Activated CD4-positive, alpha-beta T cell treated with anti-CD3 and anti-CD28 coated beads, Interleukin-2, amount 10 ng/mL, durations not matched to agents 7 days and 5 days (primary cell): ENCODE results near the gene SAMD3. TPM values are rescaled to one million over a fixed set of nuclear protein-coding genes. Genes with fewer than 3 reads are reported as not detected.
"Not testable (repeated sequence)": the region's sequence is repeated elsewhere in the genome, so short reads cannot be mapped to it uniquely, and the experiment has no call there.

Experiments
- CTCF ChIA-PET: fragments of 350-600 bp; sonication (Branson Sonifier 250); formaldehyde crosslinking; loops from one replicate; lab custom pipeline; 2021; ENCODE audit warnings: antibody characterized with exemption; lab: Charles Lee
- POLR2A ChIA-PET: fragments of 350-600 bp; sonication (Branson Sonifier 250); formaldehyde crosslinking; loops from one replicate; lab custom pipeline; 2021; ENCODE audit warnings: antibody characterized with exemption; lab: Charles Lee
- DNase-seq: peaks from one replicate; pipeline ENCODE4 v3.0.0-alpha.2; 2020
- H3K27ac Mint-ChIP-seq: one replicate; pipeline ENCODE4 v1.8.0; 2021; ENCODE audit warnings: mild to moderate bottlenecking, moderate library complexity, mixed read lengths
- H3K27me3 Mint-ChIP-seq: one replicate; pipeline ENCODE4 v1.8.0; 2021; ENCODE audit warnings: mixed read lengths
- H3K36me3 Mint-ChIP-seq: one replicate; pipeline ENCODE4 v1.8.0; 2021; ENCODE audit warnings: low read depth, mixed read lengths
- H3K4me1 Mint-ChIP-seq: one replicate; pipeline ENCODE4 v1.8.0; 2021; ENCODE audit warnings: mixed read lengths
- H3K4me3 Mint-ChIP-seq: one replicate; pipeline ENCODE4 v1.8.0; 2021; ENCODE audit warnings: mild to moderate bottlenecking, moderate library complexity, mixed read lengths
- H3K9me3 Mint-ChIP-seq: one replicate; pipeline ENCODE4 v1.8.0; 2021; ENCODE audit warnings: mixed read lengths
- total RNA-seq, 2 experiments: library from RNA; stranded (reverse); gene quantifications; one replicate each; pipeline ENCODE4 v1.2.3, GENCODE V29; 2021

The SAMD3 gene
- 10 to 100 TPM; 49.5 to 50.9 TPM for total RNA-seq

GRCh38 chr6:130222775-130223174 is at the start of gene SAMD3:
Gene SAMD3 (minus strand): TSS chr6:130222951. CDS start chr6:130215273, 7,678 bp downstream.
- DNase-seq: peak; percentile 44
- H3K36me3 Mint-ChIP-seq: peaks cover 63% of the 10 kb centered on the region
- no peaks in the 10 kb centered on the region for H3K27me3 Mint-ChIP-seq
- peaks cover 40% of the 10 kb centered on the region for H3K9me3 Mint-ChIP-seq
- peaks cover 56% of the 10 kb centered on the region for H3K4me1 Mint-ChIP-seq
- peak within 1 kb of the TSS; percentile 91 for H3K27ac Mint-ChIP-seq
- ChIA-PET CTCF (interaction anchor here (0.6 to 1.4 kb wide), 5 partner anchors 17 to 59 kb away, joined by 3 to 4 read pairs (median 3); no protein-coding TSS in a partner anchor), POLR2A (no interaction called here)
- H3K4me3 Mint-ChIP-seq: peak within 1 kb of the TSS; percentile 84

GRCh38 chr6:130269969-130270635 is 47.4 kb upstream of the SAMD3 start:
- ChIA-PET CTCF (interaction anchor here (0.7 to 1.5 kb wide), 2 partner anchors 12 to 17 kb away, joined by 3 to 4 read pairs; no protein-coding TSS in a partner anchor), POLR2A (no interaction called here)
- no peak overlapping the region for H3K27ac Mint-ChIP-seq
- peaks cover 4% of the 10 kb centered on the region for H3K36me3 Mint-ChIP-seq
- no peaks in the 10 kb centered on the region for H3K4me1 Mint-ChIP-seq
- no peak overlapping the region for H3K4me3 Mint-ChIP-seq
- no peak for DNase-seq
- H3K9me3 Mint-ChIP-seq: peaks cover 37% of the 10 kb centered on the region
- no peaks in the 10 kb centered on the region for H3K27me3 Mint-ChIP-seq

GRCh38 chr6:130265553-130265952 is 42.8 kb upstream of the SAMD3 start:
- Mint-ChIP-seq H3K4me1 (peaks cover 12% of the 10 kb centered on the region), H3K9me3 (peaks cover 27% of the 10 kb centered on the region), H3K36me3 (peaks cover 11% of the 10 kb centered on the region)
- H3K27me3 Mint-ChIP-seq, POLR2A ChIA-PET, CTCF ChIA-PET, H3K4me3 Mint-ChIP-seq, DNase-seq, H3K27ac Mint-ChIP-seq: not testable (repeated sequence)

- peaks cover 26% of the 10 kb centered on the region for H3K36me3 Mint-ChIP-seq
- POLR2A ChIA-PET: no interaction called here
- CTCF ChIA-PET: interaction anchor here (0.6 to 0.7 kb wide), 4 partner anchors 15 to 151 kb away, joined by 3 to 7 read pairs (median 4); no protein-coding TSS in a partner anchor
- no peak for DNase-seq
- no peak overlapping the region for H3K4me3 Mint-ChIP-seq
- peaks cover 37% of the 10 kb centered on the region for H3K9me3 Mint-ChIP-seq
- no peaks in the 10 kb centered on the region for H3K27me3 Mint-ChIP-seq
- H3K4me1 Mint-ChIP-seq: peaks cover 28% of the 10 kb centered on the region
- H3K27ac Mint-ChIP-seq: peak overlapping the region; percentile 58
Observed at GRCh38 chr6:130262008-130262407, 39.3 kb upstream of the SAMD3 start.

- peaks cover 28% of the 10 kb centered on the region for H3K4me1 Mint-ChIP-seq
Observed at GRCh38 chr6:130261558-130261957, 38.8 kb upstream of the SAMD3 start.

GRCh38 chr6:130260614-130261241 is 38.0 kb upstream of the SAMD3 start:
- peak overlapping the region; percentile 81 for H3K27ac Mint-ChIP-seq
- peaks cover 35% of the 10 kb centered on the region for H3K9me3 Mint-ChIP-seq
- CTCF ChIA-PET, H3K27me3 Mint-ChIP-seq, POLR2A ChIA-PET, DNase-seq: not testable (repeated sequence)
- peaks cover 34% of the 10 kb centered on the region for H3K4me1 Mint-ChIP-seq
- peaks cover 30% of the 10 kb centered on the region for H3K36me3 Mint-ChIP-seq
- peak overlapping the region; percentile 37 for H3K4me3 Mint-ChIP-seq

More at GRCh38 chr6:130261558-130261957, 38.8 kb upstream of the SAMD3 start:
- DNase-seq, POLR2A ChIA-PET, H3K27me3 Mint-ChIP-seq: not testable (repeated sequence)
- H3K27ac Mint-ChIP-seq: peak overlapping the region; percentile 85
- peak overlapping the region; percentile 37 for H3K4me3 Mint-ChIP-seq
- peaks cover 26% of the 10 kb centered on the region for H3K36me3 Mint-ChIP-seq
- CTCF ChIA-PET: interaction anchor here (0.6 kb wide), 1 partner anchor 61 kb away, joined by 3 read pairs; no protein-coding TSS in a partner anchor
- peaks cover 35% of the 10 kb centered on the region for H3K9me3 Mint-ChIP-seq

- CTCF ChIA-PET, POLR2A ChIA-PET, DNase-seq, H3K27me3 Mint-ChIP-seq: not testable (repeated sequence)
- H3K9me3 Mint-ChIP-seq: peaks cover 39% of the 10 kb centered on the region
- peaks cover 31% of the 10 kb centered on the region for H3K36me3 Mint-ChIP-seq
- peak overlapping the region; percentile 81 for H3K27ac Mint-ChIP-seq
- H3K4me3 Mint-ChIP-seq: peak overlapping the region; percentile 37
- H3K4me1 Mint-ChIP-seq: peaks cover 38% of the 10 kb centered on the region
Observed at GRCh38 chr6:130260050-130260462, 37.3 kb upstream of the SAMD3 start.

- ChIA-PET CTCF (interaction anchor here (0.7 kb wide), 1 partner anchor 22 kb away, joined by 3 read pairs; no protein-coding TSS in a partner anchor), POLR2A (no interaction called here)
- Mint-ChIP-seq H3K27me3 (no peaks in the 10 kb centered on the region), H3K9me3 (peaks cover 43% of the 10 kb centered on the region), H3K27ac (peak overlapping the region; percentile 19), H3K4me3 (no peak overlapping the region), H3K36me3 (peaks cover 34% of the 10 kb centered on the region), H3K4me1 (peaks cover 43% of the 10 kb centered on the region)
- DNase-seq: no peak
Observed at GRCh38 chr6:130259557-130259956, 36.8 kb upstream of the SAMD3 start.

GRCh38 chr6:130259140-130259539 is 36.4 kb upstream of the SAMD3 start:
- H3K27me3 Mint-ChIP-seq: no peaks in the 10 kb centered on the region

GRCh38 chr6:130252527-130253237 is 29.9 kb upstream of the SAMD3 start:
- Mint-ChIP-seq H3K4me1 (peaks cover 15% of the 10 kb centered on the region), H3K27me3 (peaks cover 3% of the 10 kb centered on the region), H3K36me3 (peaks cover 8% of the 10 kb centered on the region), H3K27ac (no peak overlapping the region), H3K4me3 (no peak overlapping the region), H3K9me3 (peaks cover 12% of the 10 kb centered on the region)
- DNase-seq: no peak
- ChIA-PET POLR2A (no interaction called here), CTCF (interaction anchor here (0.7 to 1.1 kb wide), 5 partner anchors 12 to 106 kb away, joined by 3 read pairs; no protein-coding TSS in a partner anchor)

More at GRCh38 chr6:130259140-130259539, 36.4 kb upstream of the SAMD3 start:
- no peak overlapping the region for H3K4me3 Mint-ChIP-seq
- peaks cover 41% of the 10 kb centered on the region for H3K9me3 Mint-ChIP-seq
- no peak for DNase-seq
- H3K36me3 Mint-ChIP-seq: peaks cover 34% of the 10 kb centered on the region
- ChIA-PET POLR2A (no interaction called here), CTCF (interaction anchor here (0.7 kb wide), 1 partner anchor 22 kb away, joined by 3 read pairs; no protein-coding TSS in a partner anchor)
- H3K4me1 Mint-ChIP-seq: peaks cover 43% of the 10 kb centered on the region
- H3K27ac Mint-ChIP-seq: no peak overlapping the region

- Mint-ChIP-seq H3K27me3 (no peaks in the 10 kb centered on the region), H3K9me3 (no peaks in the 10 kb centered on the region), H3K27ac (no peak overlapping the region), H3K4me1 (no peaks in the 10 kb centered on the region), H3K4me3 (no peak overlapping the region), H3K36me3 (no peaks in the 10 kb centered on the region)
- no peak for DNase-seq
- ChIA-PET POLR2A (no interaction called here), CTCF (no interaction called here)
Observed at GRCh38 chr6:130245267-130245666, 22.5 kb upstream of the SAMD3 start.

GRCh38 chr6:130244728-130245127 is 22.0 kb upstream of the SAMD3 start:
- Mint-ChIP-seq H3K4me3 (no peak overlapping the region), H3K9me3 (no peaks in the 10 kb centered on the region), H3K36me3 (no peaks in the 10 kb centered on the region), H3K27ac (no peak overlapping the region), H3K27me3 (no peaks in the 10 kb centered on the region), H3K4me1 (no peaks in the 10 kb centered on the region)
- ChIA-PET POLR2A (no interaction called here), CTCF (no interaction called here)
- DNase-seq: no peak
